Germinal center (tissue), 1 donor: ENCODE measurements around the gene CHRM1.

Experiments used
- DNase-seq: peaks from one replicate; pipeline ENCODE4 v3.0.0; 2012; ENCODE audit warnings: mixed read lengths, low spot score

Gene CHRM1

DNA sequence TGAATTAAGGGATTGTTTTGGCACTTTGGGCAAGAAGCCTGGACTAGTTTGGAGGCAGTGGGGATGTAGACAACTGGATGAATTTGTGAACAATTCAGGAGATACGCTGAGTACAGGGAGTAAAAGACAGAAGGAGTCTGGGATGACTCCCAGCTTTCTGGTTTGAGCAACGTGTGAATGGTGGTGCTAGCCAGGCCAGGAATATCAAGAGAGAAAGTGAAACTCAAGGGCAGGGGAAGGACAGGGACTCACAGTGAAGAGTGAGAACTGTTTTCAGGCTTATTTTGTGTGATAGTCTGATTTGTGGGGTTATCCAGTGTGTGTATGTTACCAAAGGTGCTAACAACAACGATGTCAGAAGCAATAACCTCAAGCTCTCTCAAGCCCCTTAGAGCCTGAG is 15.9 kb downstream of the CHRM1 start:
- no peak for DNase-seq

DNA sequence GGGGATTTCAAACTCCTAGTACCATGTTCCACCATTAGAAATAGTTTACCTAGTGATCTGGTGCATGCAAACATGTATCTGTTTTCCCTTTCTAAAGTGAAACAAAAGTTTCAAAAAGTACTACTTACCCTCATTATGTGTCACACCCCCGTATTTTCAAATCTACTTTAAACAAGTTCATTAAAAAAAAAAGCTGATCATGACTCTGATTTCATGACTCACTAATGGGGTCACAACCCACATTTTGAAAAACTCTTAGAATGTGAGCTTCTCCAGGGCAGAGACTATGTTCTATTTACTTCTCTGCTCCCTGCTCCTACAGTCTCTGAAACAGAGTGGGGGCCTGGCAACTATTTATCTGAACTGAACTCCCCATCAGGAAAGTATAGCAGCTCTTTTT is 18.2 kb downstream of the CHRM1 start:
- DNase-seq: no peak

DNA sequence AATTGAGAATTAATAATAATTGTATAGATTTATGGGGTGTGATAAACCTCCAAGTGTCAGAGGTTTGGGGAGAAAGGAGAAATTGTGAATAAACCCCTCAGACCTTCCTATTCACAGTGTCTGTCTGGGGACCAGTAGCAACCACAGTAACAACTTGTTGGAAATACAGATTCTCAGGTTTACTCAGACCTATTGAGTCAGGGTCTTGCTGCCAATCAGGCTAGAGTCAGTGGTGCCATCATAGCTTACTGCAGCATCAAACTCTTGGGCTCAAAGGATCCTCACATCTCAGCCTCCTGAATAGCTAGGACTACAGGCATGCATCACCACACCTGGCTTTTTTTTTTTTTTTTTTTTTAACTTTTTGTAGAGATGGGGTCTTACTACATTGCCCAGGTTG is 23.1 kb downstream of the CHRM1 start:
- no peak for DNase-seq

DNA sequence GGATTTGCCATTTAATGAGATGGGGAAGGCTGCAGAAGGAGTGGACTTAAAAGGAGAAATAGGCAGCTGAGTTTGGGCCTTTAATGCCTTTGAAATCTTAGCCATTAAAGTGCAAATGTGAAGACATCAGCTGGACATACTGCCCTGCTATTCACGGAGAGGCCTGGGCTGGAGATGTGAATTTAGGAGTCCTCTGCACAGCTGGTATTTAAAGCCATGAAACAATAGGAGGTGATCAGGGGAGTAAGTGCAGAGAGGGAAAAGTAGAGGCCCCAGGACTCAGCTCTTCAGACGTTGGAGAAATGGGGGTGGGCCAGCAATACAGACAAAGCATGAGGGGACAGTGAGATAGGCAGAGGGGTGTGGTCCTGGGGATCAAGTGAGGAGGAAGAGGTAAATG is 23.9 kb downstream of the CHRM1 start:
- DNase-seq: no peak

DNA sequence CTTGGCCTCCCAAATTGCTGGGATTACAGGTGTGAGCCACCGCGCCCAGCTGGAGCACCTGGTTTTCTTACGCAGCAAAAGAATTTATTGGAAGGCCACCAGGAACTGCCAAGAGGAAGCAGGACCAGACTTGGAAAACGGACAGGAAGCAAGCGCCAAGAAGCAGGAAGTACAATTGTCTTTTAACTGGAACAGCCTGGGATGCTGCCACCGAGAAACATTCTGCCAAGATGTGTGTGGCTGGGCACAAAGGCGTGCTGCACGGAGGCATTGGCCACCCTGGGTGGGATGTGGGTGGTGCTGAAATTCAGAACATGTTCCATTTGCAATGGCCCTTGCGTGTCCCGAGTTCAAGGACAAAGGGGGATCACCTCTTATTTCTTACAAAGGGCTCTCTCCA is 25.1 kb downstream of the CHRM1 start:
- DNase-seq: no peak

DNA sequence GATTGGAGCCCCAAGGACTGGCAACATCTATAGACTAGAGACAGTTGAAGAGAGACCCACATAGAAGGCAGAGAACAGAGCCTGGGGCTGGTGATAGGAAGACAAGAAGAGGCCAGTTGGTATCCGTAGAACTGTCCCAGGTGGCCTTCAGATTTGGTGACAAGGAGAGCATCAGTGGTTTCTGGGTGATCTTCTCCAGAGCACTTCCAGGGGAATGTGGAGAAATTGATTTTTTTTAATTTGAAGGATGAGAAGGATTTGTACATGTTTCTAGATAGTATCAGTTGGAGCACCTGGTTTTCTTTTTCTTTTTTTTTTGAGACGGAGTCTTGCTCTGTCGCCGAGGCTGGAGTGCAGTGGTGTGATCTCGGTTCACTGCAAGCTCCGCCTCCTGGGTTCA is 25.7 kb downstream of the CHRM1 start:
- DNase-seq: no peak

DNA sequence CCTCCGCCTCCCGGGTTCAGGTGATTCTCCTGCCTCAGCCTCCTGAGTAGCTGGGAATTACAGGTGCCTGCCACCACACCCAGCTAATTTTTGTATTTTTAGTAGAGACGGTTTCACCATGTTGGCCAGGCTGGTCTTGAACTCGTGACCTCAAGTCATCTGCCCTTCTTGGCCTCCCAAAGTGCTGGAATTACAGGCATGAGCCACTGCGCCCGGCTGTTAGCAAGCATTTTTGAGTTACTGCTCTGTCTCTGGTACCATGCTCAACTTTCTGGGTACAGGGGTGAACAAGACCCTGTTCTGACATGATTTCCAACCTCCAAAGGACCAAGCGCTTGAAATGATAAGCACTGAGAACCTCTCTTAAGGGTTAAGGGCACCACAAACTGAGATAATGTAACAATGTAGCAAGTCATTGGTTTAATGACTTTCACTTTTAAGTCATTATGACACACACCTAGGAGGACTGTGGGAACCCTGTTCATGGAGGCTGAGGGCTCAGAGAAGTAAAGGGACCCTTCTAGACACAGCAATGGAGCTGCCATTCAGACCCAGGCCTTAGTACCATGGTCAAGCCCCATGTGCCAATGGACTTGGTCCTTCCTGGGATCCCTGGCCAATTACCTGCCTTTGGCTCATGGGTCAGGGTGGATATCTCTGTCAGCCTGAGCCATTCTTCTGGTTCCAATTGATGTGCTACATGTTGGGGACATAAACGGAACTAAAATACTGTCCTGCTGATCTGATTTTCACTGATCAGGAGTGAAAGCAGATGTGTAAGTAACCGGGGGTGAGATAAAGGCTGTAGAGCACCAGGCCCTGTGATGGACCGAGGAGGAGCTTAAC is 28.9 kb downstream of the CHRM1 start:
- DNase-seq: no peak

DNA sequence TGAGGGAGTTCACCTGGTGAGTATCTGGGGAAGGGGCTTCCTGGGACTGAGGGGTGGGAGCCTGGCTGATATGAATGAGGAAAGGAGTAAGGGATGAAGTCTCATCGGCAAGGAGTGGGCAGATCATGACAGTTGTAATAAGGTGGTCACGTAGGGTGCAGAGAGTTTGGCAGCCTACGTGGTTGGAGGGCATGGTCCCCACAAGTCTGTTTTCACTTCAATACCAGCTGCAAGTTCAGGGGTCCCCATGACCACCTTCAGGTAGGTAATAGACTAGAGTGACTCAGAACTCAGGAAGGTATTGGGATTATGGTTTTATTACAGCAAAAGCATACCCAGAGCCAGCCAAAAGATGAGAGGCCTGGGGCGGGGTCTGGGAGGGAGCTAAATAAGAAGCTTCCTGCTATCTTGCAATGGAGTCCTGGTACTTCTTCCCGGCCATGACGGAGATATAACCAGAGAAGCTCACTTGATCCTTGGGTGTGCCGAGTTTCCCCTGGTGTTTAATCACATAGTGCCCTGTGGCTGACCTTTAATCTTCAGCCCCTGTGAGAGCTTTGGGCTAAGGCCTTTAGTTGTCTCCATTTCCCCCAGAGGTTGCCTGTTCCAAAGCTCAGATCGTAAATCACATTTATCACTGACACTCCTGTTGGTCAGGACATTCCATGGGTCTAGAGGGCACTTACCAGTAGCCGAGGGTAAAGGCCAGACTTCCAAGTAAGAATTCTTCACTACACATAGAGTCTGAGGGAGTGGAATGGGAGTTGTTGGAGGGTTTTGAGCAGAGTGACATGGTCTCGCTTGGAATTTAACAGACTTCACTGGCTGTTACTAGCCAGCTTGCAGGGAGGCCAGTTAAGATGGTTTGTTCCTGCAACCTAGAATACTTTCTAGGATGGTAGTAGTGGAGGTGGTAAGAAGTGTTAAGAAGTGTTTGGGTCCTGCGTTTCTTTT is 31.4 kb downstream of the CHRM1 start:
- DNase-seq: no peak

DNA sequence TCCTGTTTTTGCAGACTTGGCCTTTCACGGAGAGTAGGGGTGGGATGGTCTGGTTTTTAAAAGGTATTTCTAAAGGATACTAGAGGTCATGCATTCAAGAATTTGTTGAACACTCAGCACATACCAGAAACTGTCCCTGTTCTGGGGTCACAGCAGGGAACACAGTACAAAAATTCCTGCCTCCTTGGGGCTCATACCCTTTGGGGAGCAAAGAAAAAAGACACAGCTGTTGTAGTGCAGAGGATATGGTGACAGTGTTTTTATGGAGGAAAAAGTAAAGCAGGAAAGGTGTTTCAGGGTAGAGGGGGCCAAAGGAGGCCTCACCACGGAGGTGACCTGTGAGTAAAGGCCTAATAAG is 32.1 kb downstream of the CHRM1 start:
- DNase-seq: no peak

DNA sequence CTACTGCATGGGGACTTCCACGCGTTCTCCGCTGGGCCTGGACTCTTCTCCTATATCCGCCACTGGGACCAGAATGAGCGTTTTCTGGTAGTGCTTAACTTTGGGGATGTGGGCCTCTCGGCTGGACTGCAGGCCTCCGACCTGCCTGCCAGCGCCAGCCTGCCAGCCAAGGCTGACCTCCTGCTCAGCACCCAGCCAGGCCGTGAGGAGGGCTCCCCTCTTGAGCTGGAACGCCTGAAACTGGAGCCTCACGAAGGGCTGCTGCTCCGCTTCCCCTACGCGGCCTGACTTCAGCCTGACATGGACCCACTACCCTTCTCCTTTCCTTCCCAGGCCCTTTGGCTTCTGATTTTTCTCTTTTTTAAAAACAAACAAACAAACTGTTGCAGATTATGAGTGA is 32.8 kb downstream of the CHRM1 start:
- no peak for DNase-seq

DNA sequence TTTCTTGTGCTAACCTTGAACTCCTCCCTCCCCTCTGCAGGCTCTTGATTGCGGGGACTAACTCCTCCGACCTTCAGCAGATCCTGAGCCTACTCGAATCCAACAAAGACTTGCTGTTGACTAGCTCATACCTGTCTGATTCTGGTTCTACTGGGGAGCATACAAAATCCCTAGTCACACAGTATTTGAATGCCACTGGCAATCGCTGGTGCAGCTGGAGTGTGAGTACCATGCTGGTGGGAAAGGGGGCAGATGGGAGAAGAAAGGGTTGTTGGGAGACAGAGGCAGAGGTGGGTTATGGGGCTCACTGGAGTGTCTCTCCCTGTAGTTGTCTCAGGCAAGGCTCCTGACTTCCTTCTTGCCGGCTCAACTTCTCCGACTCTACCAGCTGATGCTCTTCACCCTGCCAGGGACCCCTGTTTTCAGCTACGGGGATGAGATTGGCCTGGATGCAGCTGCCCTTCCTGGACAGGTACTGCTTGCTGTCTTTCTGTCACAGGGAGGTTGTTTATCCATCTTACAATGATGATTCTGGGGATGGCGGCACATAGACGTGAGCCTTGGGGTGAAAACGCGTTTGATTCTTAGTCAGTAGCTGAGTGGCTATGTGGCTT is 35.9 kb downstream of the CHRM1 start:
- no peak for DNase-seq

DNA sequence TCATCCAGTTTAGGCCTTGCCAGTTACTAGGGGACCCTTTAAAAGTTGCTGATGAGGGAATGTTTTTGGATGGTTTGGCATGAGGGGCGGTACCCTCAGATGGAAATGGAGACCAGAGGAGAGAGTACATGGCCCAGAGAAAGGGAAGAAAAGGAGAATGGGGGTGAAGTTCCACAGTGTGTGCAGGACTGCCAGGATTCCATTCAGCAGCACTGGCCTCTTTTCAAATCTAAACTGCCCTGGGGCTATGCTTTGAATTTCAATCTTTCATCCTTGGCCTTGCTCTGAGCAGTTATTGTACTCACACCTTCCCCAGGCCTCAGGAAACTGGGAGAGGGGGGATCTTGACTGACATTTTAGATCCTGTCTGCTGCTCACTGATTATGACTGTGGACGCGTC is 37.5 kb downstream of the CHRM1 start:
- no peak for DNase-seq

DNA sequence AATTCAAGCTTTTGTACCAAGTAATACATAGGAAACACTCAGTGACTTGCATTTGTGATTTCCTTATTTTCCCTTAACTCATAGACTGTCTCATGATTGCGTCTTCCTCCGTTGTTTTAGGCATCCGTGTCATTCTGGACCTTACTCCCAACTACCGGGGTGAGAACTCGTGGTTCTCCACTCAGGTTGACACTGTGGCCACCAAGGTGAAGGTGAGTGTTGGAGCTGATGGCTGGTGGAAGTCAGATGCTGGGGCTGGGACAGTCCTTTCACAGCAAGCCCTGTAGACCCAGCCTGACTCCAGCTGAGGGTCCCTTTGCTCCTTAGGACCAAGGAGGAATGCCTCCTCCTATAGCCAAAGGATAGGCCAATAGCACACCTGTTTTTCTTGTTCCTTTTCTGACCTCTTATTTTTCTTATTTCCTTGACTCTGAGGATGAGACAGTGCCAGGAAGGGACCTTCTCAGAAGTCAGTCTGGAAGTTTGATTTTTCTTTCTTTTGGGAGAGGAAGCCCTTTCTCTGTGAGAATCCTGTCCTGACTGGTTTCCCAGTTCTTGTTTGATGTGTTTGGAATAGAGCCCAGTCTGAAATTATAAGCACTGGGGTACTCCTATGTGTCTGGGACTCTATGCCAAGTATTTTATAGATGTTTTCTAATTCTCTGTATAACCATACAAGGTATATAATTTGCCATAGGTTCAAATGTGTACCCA is 38.2 kb downstream of the CHRM1 start:
- DNase-seq: no peak

DNA sequence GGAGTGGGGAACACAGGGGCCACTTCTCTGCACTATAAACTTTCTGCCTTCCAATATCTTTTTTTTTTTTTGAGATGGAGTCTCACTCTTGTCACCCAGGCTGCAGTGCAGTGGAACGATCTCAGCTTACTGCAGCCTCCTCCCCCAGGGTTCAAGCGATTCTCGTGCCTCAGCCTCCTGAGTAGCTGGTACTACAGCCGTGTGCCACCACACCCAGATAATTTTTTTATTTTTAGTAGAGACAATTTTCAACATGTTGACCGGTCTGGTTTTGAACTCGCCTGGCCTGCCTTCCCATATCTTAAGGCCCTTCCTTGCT is 38.8 kb downstream of the CHRM1 start:
- DNase-seq: no peak

DNA sequence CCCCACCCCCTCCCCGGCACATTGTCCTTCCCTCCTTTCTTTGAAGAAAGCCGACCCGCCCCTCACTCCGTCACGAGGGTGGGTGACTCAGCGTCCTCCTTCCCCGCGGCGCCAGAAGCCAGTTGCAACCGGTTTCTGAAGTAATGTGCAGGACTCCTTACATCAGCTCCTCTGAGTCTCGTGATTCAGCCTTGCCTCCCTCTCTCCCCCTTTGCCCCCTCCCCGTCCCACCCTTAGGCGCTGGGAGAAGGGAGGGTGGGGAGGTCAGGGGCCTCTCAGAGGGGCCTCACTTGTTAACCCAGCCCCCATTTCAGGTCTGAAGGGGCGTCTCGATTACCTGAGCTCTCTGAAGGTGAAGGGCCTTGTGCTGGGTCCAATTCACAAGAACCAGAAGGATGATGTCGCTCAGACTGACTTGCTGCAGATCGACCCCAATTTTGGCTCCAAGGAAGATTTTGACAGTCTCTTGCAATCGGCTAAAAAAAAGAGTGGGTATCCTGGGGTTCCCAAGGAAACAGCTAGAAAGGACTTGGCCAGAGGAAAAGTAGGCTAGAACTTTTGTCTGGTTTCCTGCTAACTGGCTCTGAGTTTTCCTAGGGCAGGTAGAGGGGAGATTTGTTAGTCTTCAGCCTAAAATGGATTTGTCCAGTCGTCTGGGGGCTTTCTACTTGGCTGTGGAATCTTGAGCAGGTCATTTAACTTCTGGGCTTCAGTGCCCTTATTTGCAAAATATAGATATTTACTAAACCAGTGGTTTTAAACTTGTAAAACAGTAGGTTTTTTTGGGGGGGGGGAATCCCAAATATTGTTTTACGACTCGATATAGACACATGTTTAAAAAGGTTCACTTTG is 39.4 kb downstream of the CHRM1 start:
- DNase-seq: peak; percentile 83

DNA sequence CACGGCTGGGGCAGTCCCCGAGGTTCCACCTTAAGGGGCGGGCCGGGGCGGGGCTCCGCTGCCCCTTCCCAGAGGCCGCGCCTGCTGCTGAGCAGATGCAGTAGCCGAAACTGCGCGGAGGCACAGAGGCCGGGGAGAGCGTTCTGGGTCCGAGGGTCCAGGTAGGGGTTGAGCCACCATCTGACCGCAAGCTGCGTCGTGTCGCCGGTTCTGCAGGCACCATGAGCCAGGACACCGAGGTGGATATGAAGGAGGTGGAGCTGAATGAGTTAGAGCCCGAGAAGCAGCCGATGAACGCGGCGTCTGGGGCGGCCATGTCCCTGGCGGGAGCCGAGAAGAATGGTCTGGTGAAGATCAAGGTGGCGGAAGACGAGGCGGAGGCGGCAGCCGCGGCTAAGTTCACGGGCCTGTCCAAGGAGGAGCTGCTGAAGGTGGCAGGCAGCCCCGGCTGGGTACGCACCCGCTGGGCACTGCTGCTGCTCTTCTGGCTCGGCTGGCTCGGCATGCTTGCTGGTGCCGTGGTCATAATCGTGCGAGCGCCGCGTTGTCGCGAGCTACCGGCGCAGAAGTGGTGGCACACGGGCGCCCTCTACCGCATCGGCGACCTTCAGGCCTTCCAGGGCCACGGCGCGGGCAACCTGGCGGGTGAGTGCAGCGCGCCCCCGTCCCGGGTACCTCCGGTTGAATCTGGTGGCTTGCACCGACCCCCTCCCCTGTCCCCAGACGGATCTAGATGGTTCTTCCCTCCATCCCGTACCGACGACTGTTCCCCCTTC is 40.2 kb downstream of the CHRM1 start, which contains the start of gene SLC3A2:
SLC3A2 (plus strand) TSS at position 94 of the 776 bp plus-strand sequence; CDS start at position 222, 128 bp downstream.
- DNase-seq: peak; percentile 88

DNA sequence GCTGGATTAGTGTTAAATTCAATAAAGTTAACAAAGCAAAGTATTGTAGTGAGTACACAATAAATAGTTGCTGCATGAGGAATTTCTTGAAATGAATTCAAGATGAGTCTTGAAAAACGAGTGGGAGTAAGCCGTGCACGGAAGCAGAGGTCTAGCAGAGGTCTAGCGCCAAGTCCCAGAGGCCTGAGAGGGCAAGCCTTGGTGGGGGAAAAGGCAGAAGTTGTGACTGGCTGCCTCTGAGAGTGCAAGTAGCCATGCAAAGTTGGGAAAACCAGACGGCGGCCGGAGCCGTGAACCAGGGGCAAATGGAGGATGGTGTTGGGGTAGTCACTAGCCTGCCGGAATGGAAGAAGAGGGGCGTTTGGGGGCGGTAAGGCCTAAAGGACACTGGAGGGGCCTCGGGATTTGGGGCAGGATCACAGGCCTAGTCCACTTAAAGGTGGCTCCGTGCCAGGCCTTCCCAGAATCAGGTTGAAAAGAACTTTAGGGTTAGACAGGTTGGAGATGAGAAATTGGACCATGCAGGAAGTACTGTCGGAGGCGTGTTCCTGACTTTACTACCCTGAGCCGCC is 40.8 kb downstream of the CHRM1 start:
- DNase-seq: peak; percentile 64

DNA sequence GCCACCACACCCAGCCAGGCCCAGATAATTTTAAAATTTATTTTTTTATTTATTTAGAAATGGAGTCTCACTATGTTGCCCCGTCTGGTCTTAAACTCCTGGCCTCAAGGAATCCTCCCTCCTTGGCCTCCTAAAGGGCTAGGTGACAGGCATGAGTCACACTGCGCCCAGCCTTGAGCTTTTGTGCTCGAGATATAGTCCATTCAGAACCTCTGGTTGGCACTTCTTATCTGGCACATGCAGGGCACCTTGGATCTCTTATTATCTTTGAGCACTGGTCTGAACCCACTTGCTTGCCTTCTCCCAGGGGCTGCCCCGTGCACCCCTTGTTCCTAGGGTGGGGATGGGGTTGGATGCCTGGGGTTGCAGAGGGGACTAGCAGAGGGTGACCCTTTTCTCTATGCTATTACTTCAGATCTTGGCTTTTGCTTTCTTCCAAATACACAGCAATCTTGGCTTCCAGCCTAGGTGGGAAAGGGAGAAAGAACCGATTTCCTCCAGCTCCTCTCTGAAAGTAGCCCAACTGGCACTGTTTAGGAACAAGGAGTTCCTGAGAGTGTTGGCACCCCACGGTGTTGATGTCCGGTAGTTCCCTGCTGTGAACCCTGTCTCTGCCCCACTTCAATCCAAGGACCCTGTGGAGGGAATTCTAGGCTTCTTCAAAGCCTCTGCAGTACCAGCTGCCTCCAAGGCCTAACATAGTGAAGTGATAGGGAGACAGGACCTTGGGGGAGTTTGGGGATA is 41.8 kb downstream of the CHRM1 start:
- DNase-seq: no peak

DNA sequence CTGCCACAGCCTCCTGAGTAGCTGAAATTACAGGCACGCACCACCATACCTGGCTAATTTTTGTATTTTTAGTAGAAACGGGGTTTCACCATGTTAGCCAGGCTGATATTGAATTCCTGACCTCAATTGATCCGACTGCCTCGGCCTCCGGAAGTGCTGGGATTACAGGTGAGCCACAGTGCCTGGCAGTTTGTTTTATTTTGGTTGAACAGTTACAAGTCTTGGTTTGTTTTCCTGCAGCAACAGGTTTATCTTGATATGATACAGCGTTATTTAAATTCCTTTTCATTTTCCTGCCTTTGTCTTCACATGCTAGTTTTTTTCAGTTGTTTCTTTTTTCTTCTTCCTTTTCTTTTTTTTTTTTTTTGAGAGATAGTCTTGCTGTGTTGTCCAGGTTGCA is 44.5 kb downstream of the CHRM1 start:
- no peak for DNase-seq
